Adrenal gland (tissue), 12 donors: ENCODE data around the gene FGD5. TPM values are rescaled to one million over a fixed set of nuclear protein-coding genes. Genes with fewer than 3 reads are reported as not detected.
A peak's percentile ranks its signal among the peaks of the same experiment; 100 is the strongest.

Source experiments
- DNase-seq, 7 donors: peaks; one replicate each; pipeline ENCODE4 v3.0.0-alpha.2; 2019 to 2020
- H3K27ac ChIP-seq, 5 donors: fragments of 200-600 bp; sonication (generic) in 4 of 5; 1 replicate in 3 of 5; 2 replicates in 2 of 5; pipeline versions ENCODE4 v1.5.1 to v1.8.0; 2016 to 2020; ENCODE audit warnings: mild to moderate bottlenecking in 1 of 5
- H3K27me3 ChIP-seq: fragments of 200-600 bp; 2 replicates; pipeline ENCODE4 v1.8.0; 2021
- H3K36me3 ChIP-seq, 2 donors: fragments of 200-600 bp; replicated peaks in 1 of 2; 1 replicate in 1 of 2; 2 replicates in 1 of 2; pipeline versions ENCODE4 v1.5.1 to v1.8.0; 2018 to 2022
- H3K4me1 ChIP-seq, 2 donors: fragments of 200-600 bp; replicated peaks in 1 of 2; 1 replicate in 1 of 2; 2 replicates in 1 of 2; pipeline versions ENCODE4 v1.5.1 to v1.8.0; 2018 to 2021
- H3K4me3 ChIP-seq, 4 donors: fragments of 200-600 bp; sonication (generic) in 3 of 4; one replicate each; pipeline ENCODE4 v1.5.1; 2016 to 2018
- H3K9me3 ChIP-seq, 3 donors: fragments of 200-600 bp; sonication (generic) in 1 of 3; replicated peaks in 1 of 3; 1 replicate in 2 of 3; 2 replicates in 1 of 3; pipeline versions ENCODE4 v1.5.1 to v1.8.0; 2016 to 2021
- CTCF ChIP-seq, 6 experiments: fragments of 450-650 bp in 4 of 6; fragments of 200-600 bp in 2 of 6; sonication (generic) in 1 of 6; IDR thresholded peaks; 1 replicate in 5 of 6; 2 replicates in 1 of 6; pipeline versions ENCODE4 v1.5.1 to v1.8.0; 2016 to 2021; ENCODE audit warnings: antibody characterized with exemption in 6 of 6, mild to moderate bottlenecking in 2 of 6, moderate library complexity in 1 of 6
- POLR2A ChIP-seq, 2 donors: fragments of 450-650 bp; IDR thresholded peaks; one replicate each; pipeline ENCODE4 v1.6.1; 2017; ENCODE audit warnings: antibody characterized with exemption in 2 of 2, mild to moderate bottlenecking in 2 of 2, moderate library complexity in 1 of 2
- WGBS, 4 donors: extraction: QIAGEN DNeasy Blood & Tissue Kit in 2 of 4; methylation state at CpG; one replicate each; pipeline versions ENCODE4 v1.1.5 to v1.1.7; 2013 to 2017; 5-methylcytosine and 5-hydroxymethylcytosine counted together
- intact Hi-C, 2 donors: fragments of 100-400 bp; cut with DNase I; formaldehyde crosslinking; loops; one replicate each; pipeline versions ENCODE4 v1.14.1 to v1.15.0; 2022 to 2023
- polyA plus RNA-seq, 3 donors: library from polyadenylated mRNA; stranded (reverse); fragments of 200-250 nt in 2 of 3; fragments of 350-450 nt in 1 of 3; fragmentation: Illumina TruSeq in 1 of 3; extraction: RNeasy Lipid Tissue Mini Kit (QIAGEN cat#74804) in 1 of 3; gene quantifications; one replicate each; pipeline ENCODE4 v1.2.3, GENCODE V29; 2013 to 2014
- total RNA-seq, 9 donors: library from RNA; depleted of rRNA in 4 of 9; stranded (reverse); fragments of >200 nt in 4 of 9; fragments of 120-200 nt in 1 of 9; fragmentation: NEBNext Ultra II Directional in 1 of 9; extraction: Animal tissue kit (Norgen Biotek cat#: 25700) in 1 of 9; gene quantifications; one replicate each; pipeline versions ENCODE4 v1.1.0 to v1.2.4, GENCODE V29; 2013 to 2023
- donor health status: healthy with polysubstance abuse.
- donor health status: Bipolar disorder and iron deficiency.
- donor health status: DM: yes; HTN: yes; CAD: no.
- donor health status: DM: no; HTN: no; CAD: no.
- donor health status: DM: no; HTN: no; CAD: no.
- donor health status: DM: yes; HTN: yes; CAD: no.

Gene FGD5
- total and polyA plus RNA-seq, 12 donors = 4.9 to 21.4 (median 11.2) TPM

GRCh38 chr3:14801031-14801430 lies 17.7 kb upstream of the FGD5 start:
- TF ChIP-seq CTCF (IDR thresholded peaks at IDR 0.05) (no peak), POLR2A (IDR thresholded peaks at IDR 0.05) (no peak)
- H3K9me3 ChIP-seq = no peaks in the 10 kb centered on the region
- no peaks in the 10 kb centered on the region for H3K4me1 ChIP-seq
- intact Hi-C loops = no loop called here
- H3K4me3 ChIP-seq = no peak overlapping the region
- H3K27ac ChIP-seq = no peak overlapping the region
- H3K27me3 ChIP-seq = no peaks in the 10 kb centered on the region
- 87 to 89% (median 89%) methylated on average over 7 to 9 of the region's 9 CpGs for WGBS, 4 donors
- H3K36me3 ChIP-seq = no peaks in the 10 kb centered on the region
- peak in 1 of 7 donors; percentile 5 for DNase-seq

GRCh38 chr3:14801668-14802380 lies 16.9 kb upstream of the FGD5 start:
- no peak overlapping the region for H3K27ac ChIP-seq
- H3K4me3 ChIP-seq = no peak overlapping the region
- H3K4me1 ChIP-seq = no peaks in the 10 kb centered on the region
- 70 to 77% (median 73%) methylated on average over 10 of the region's 10 CpGs for WGBS, 4 donors
- H3K9me3 ChIP-seq = no peaks in the 10 kb centered on the region
- no peaks in the 10 kb centered on the region for H3K36me3 ChIP-seq
- TF ChIP-seq CTCF (IDR thresholded peaks at IDR 0.05) = no peak
- H3K27me3 ChIP-seq = no peaks in the 10 kb centered on the region
- intact Hi-C loops = no loop called here
- no peak for DNase-seq

- H3K9me3 ChIP-seq = no peaks in the 10 kb centered on the region
- no peaks in the 10 kb centered on the region for H3K4me1 ChIP-seq
- no peak overlapping the region for H3K4me3 ChIP-seq
- no peak overlapping the region for H3K27ac ChIP-seq
- no peak for TF ChIP-seq POLR2A (IDR thresholded peaks at IDR 0.05)
- TF ChIP-seq CTCF (IDR thresholded peaks at IDR 0.05) = no peak
- H3K36me3 ChIP-seq = no peaks in the 10 kb centered on the region
- DNase-seq = no peak
- intact Hi-C loops = no loop called here
- 60 to 76% (median 69%) methylated on average over 1 to 7 of the region's 7 CpGs for WGBS, 4 donors
- no peaks in the 10 kb centered on the region for H3K27me3 ChIP-seq
Measured at GRCh38 chr3:14802381-14802731, 16.4 kb upstream of the FGD5 start.

- H3K4me1 ChIP-seq = no peaks in the 10 kb centered on the region
- DNase-seq = no peak
- H3K4me3 ChIP-seq = no peak overlapping the region
- H3K27me3 ChIP-seq = no peaks in the 10 kb centered on the region
- no peaks in the 10 kb centered on the region for H3K9me3 ChIP-seq
- no peaks in the 10 kb centered on the region for H3K36me3 ChIP-seq
- TF ChIP-seq POLR2A (IDR thresholded peaks at IDR 0.05) (no peak), CTCF (IDR thresholded peaks at IDR 0.05) (peak in 1 of 6 experiments; percentile 4)
- 59 to 77% (median 63%) methylated on average over 10 to 13 of the region's 13 CpGs for WGBS, 4 donors
- intact Hi-C loops = no loop called here
- peak overlapping the region in 1 of 5 donors; percentile 75 for H3K27ac ChIP-seq
Measured at GRCh38 chr3:14803101-14803980, 15.4 kb upstream of the FGD5 start.
